HG02840 (cell line): Measurements from ENCODE around the gene BRD7.

ENCODE experiments used
- ATAC-seq: cut with Tn5 transposase; IDR thresholded peaks from one replicate; pipeline ENCODE4 v1.9.1; 2021; ENCODE audit warnings: mild to moderate bottlenecking, moderate library complexity, moderate number of reproducible peaks; ENCODE audit not compliant: unreplicated experiment, low FRiP score

Gene BRD7

GRCh38 chr16:50390371-50390771 lies 21.6 kb upstream of the BRD7 start:
- no peak for ATAC-seq

- ATAC-seq: no peak
Observed at GRCh38 chr16:50389900-50390299, 21.1 kb upstream of the BRD7 start.

DNA sequence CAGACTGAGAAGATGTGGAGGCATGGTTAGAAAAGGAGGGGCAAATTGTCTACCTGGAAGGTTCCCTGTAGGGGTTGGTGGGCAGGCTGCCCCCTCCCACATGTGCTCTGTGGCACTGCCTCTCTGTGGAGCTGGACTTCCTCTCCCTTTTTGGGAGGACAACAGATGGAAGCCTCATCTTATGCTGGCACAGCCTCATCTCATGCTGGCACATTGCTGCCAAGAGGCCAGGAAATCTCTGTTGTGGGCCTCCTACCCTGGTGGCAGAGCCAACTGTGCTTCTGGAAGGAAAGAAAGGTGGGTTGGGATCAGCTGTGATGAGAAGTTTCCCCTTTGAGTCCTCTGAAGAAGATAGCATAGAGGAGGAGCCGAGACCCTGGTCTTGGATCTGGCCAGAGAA lies 19.7 kb upstream of the BRD7 start:
- no peak for ATAC-seq

GRCh38 chr16:50386774-50387173 lies 18.0 kb upstream of the BRD7 start:
- no peak for ATAC-seq

- ATAC-seq: no peak
Observed at GRCh38 chr16:50386139-50386538, 17.4 kb upstream of the BRD7 start.

DNA sequence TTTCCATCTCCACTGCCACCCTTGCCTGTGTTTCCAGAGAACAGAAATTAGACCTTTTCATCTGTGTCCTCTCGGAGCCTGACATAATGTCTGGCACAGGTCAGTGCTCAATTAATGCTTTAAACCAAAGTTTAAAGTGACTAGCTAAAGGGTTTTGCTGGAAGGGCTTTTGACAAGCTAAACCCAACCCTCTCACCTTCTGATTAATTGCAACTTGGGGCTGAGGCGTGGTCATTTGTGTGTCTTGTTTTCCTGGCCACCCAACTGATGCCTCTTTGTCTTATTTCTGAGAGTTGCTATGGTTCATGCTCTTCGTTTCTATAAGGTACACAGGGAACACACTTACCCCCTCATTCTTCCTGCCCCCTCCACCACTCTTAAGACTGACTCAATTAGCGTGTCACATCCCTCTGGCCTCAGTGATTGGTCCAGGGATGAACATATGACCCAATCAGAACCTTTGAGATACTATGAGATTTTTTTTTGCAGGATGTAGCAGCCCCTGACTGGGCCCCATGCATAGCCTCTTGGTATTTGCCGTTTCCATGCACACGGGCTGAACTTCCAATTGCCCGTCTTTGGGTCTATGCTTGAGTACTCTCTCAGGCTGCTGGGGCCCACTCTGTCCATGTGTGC lies 15.8 kb upstream of the BRD7 start:
- no peak for ATAC-seq

GRCh38 chr16:50381679-50382440 lies 13.1 kb upstream of the BRD7 start:
- no peak for ATAC-seq

- ATAC-seq: no peak
Observed at GRCh38 chr16:50378417-50378816, 9.6 kb upstream of the BRD7 start.

- ATAC-seq: no peak
Observed at GRCh38 chr16:50377001-50377400, 8.2 kb upstream of the BRD7 start.

DNA sequence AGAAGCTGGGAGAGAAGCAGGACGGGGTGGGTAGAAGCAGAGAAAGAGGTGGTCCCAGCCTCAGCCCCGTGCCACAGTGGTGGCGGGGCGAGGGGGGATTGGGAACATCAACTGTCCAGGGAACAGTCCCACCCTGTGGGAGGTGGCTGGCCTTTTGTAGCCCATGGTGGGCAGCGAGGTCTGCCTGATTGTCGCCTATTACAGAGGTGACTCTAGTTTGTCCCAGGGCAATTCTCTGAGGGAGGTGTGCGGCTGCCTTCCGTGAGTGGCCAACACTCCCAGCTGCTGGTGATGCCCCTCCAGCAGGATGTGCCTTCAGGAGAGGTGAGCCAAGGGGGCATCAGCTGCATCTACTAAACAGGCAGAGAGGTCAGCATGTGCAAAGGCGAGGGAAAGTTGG lies 5.0 kb upstream of the BRD7 start:
- no peak for ATAC-seq

DNA sequence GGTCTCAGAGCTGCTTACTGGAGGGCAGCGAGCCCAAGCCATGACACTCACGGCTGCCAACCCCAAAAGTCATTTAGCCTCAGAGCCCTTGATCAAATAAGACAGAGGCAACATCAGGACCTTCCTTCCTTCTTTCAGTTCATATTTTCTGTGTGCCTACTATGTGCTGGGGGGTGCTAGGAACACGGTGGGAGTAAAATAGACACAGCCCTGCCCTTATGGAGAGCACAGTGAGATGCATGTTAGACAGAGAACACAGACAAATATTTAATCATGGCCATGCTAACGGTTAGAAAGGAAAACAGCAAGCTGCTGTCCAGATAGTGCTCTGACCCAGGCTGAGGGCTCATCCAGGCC lies 4.5 kb upstream of the BRD7 start:
- no peak for ATAC-seq

DNA sequence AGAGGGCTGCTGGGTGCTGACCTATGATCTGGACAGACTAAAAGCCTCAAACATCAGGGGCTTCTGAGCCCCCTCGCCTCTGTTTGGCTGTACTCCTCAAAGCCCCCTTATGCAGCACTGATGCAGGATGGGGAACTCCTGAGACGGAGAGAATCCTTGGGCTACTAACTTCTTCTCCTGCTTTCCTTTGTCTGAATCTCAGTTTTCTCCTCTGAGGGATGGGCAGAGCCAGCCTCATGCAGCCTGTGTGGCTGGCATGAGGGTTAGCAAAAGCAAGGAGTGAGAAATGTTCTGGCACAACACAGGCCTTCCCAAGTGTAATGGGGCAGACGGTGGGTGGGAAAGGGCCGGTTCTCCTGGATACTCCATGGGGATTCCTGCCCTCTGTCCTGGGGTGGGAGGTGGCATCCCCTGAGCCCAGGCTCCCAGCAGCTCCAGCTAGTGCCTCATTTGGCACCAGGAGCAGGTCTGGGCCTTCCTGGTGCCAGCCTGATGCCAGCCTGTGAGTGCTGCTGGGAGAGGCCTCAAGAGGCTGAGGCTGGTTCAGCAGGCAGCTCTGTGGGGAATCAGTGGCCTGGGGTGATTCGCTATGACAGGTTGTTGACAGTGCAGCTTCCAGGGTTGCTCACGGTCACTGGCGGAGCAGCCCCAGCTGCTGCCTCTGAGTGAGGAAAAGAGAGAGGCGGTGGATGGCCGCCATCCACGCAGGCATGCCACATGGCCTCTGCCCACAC lies 4.0 kb upstream of the BRD7 start:
- no peak for ATAC-seq

GRCh38 chr16:50371936-50372595 lies 3.3 kb upstream of the BRD7 start:
- no peak for ATAC-seq

GRCh38 chr16:50371036-50371716 lies 2.4 kb upstream of the BRD7 start:
- no peak for ATAC-seq

GRCh38 chr16:50369133-50369804 lies 481 bp upstream of the BRD7 start:
- no peak for ATAC-seq

- ATAC-seq: no peak
Observed at GRCh38 chr16:50367777-50368409, 895 bp downstream of the BRD7 start.

DNA sequence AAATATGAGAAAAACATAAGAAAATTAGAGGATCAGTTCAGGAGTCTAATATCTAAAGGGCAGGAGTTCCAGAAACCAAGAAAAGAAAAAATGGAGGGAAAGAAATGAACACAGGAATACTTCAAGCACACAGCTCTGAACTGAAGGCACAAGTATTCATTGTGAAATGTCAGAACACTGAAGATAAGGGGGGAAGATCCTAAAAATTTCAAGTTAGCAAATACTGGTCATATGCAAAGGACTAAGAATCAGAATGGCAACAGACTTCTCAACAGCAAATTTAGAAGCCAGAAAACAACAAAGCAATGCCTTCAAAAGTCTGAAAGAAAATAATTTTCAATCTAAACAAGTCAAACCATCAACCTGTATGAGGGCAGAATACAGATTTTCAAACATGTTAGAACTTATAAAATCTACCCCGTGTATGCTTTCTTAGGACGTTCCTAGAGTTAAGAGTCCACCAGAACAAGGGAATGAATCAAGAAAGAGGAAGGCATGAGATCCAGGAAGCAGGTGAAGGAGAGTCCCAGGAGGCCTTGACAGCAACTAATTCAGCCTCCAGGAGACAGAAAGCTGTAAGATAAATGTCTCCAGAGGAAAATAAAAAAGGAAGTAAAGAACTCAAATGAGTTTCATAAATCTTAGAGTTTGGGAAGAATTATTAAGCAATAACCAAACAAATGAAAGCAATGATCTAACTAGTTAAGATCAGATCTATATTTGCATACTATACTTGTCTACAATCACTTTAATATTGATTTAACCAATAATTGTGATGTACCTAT lies 2.8 kb downstream of the BRD7 start:
- ATAC-seq: no peak

- ATAC-seq: no peak
Observed at GRCh38 chr16:50363656-50364055, 5.1 kb downstream of the BRD7 start.

- ATAC-seq: no peak
Observed at GRCh38 chr16:50360779-50361178, 8.0 kb downstream of the BRD7 start.
